HG03045 (cell line): ENCODE results near the gene GARS1.

ENCODE experiments used
- ATAC-seq: cut with Tn5 transposase; IDR thresholded peaks from one replicate; pipeline ENCODE4 v1.9.1; 2021; ENCODE audit warnings: mild to moderate bottlenecking, moderate library complexity; ENCODE audit not compliant: unreplicated experiment

Gene GARS1

GRCh38 chr7:30674420-30674819, 79.7 kb downstream of the GARS1 start:
- no peak for ATAC-seq

GRCh38 chr7:30674876-30675275, 80.2 kb downstream of the GARS1 start:
- ATAC-seq: no peak

- no peak for ATAC-seq
Observed at GRCh38 chr7:30678805-30679204, 84.1 kb downstream of the GARS1 start.

GRCh38 chr7:30679664-30680063, 85.0 kb downstream of the GARS1 start:
- ATAC-seq: no peak

- ATAC-seq: no peak
Observed at GRCh38 chr7:30681331-30681797, 86.7 kb downstream of the GARS1 start.

GRCh38 chr7:30681815-30682211, 87.1 kb downstream of the GARS1 start:
- no peak for ATAC-seq

GRCh38 chr7:30682212-30683083, 87.8 kb downstream of the GARS1 start, which contains the start of gene CRHR2:
CRHR2 (minus strand) TSS chr7:30682456; CDS start chr7:30682280, 176 bp downstream.
- no peak for ATAC-seq

- ATAC-seq: no peak
Observed at GRCh38 chr7:30683306-30683705, 88.6 kb downstream of the GARS1 start.
